GM12873 (cell line): Measurements from ENCODE around the gene RGS17.

Experiments
- CTCF ChIP-seq: IDR thresholded peaks from 2 replicates; pipeline ENCODE4 v1.5.1; 2012; ENCODE audit warnings: low read depth, mild to moderate bottlenecking, moderate library complexity, low read length, control low read depth; ENCODE audit not compliant: insufficient read depth; ENCODE audit errors: missing control alignments

The RGS17 gene

GRCh38 chr6:153001767-153002612 lies 129.1 kb downstream of the RGS17 start:
- no peak for TF ChIP-seq CTCF

GRCh38 chr6:153000243-153000642 lies 130.8 kb downstream of the RGS17 start:
- TF ChIP-seq CTCF: no peak

GRCh38 chr6:152993847-152994246 lies 137.2 kb downstream of the RGS17 start:
- TF ChIP-seq CTCF: no peak

- TF ChIP-seq CTCF: peak; percentile 30
These were observed 137.7 kb downstream of the RGS17 start for GRCh38 chr6:152993431-152993830.

GRCh38 chr6:152986978-152987377 lies 144.1 kb downstream of the RGS17 start:
- no peak for TF ChIP-seq CTCF

GRCh38 chr6:152984513-152984872 lies 146.6 kb downstream of the RGS17 start:
- no peak for TF ChIP-seq CTCF

- no peak for TF ChIP-seq CTCF
These were observed 147.2 kb downstream of the RGS17 start for GRCh38 chr6:152983637-152984512.
